CD14-positive monocyte (primary cell): Measurements from ENCODE around the gene JMJD1C. TPM values are rescaled to one million over a fixed set of nuclear protein-coding genes. Genes with fewer than 3 reads are reported as not detected.

Source experiments
- DNase-seq, 3 donors: peaks; one replicate each; pipeline ENCODE4 v3.0.0-alpha.2; 2011 to 2022
- H2AFZ ChIP-seq: 2 replicates; pipeline ENCODE4 v1.6.0; 2012; ENCODE audit warnings: mild to moderate bottlenecking, low read depth, low read length, inconsistent platforms; ENCODE audit not compliant: insufficient read depth, poor library complexity, severe bottlenecking
- H3K27ac ChIP-seq, 2 donors: 1 replicate in 1 of 2; 2 replicates in 1 of 2; pipeline ENCODE4 v1.5.1; 2012 to 2013; ENCODE audit warnings: low read length in 2 of 2, control low read depth in 1 of 2, inconsistent platforms in 1 of 2, low read depth in 1 of 2, mild to moderate bottlenecking in 1 of 2
- H3K27me3 ChIP-seq, 2 donors: one replicate each; pipeline versions ENCODE4 v1.6.0 to v1.6.1; 2011 to 2013; ENCODE audit warnings: low read length in 2 of 2; ENCODE audit not compliant: control insufficient read depth in 2 of 2, insufficient read depth in 2 of 2
- H3K36me3 ChIP-seq, 2 donors: replicated peaks in 1 of 2; 1 replicate in 1 of 2; 2 replicates in 1 of 2; pipeline versions ENCODE4 v1.5.1 to v1.6.1; 2012 to 2013; ENCODE audit warnings: low read length in 2 of 2, control low read depth in 1 of 2, inconsistent platforms in 1 of 2, mild to moderate bottlenecking in 1 of 2; ENCODE audit not compliant: insufficient read depth in 2 of 2, control insufficient read depth in 1 of 2
- H3K4me1 ChIP-seq, 2 donors: 1 replicate in 1 of 2; 2 replicates in 1 of 2; pipeline versions ENCODE4 v1.5.1 to v1.6.1; 2012 to 2013; ENCODE audit warnings: low read length in 2 of 2, control low read depth in 1 of 2, inconsistent platforms in 1 of 2, mild to moderate bottlenecking in 1 of 2, moderate library complexity in 1 of 2; ENCODE audit not compliant: insufficient read depth in 2 of 2, control insufficient read depth in 1 of 2
- H3K4me2 ChIP-seq: replicated peaks from 2 replicates; pipeline ENCODE3; 2012; ENCODE audit warnings: low read length, moderate library complexity, mild to moderate bottlenecking; ENCODE audit not compliant: poor library complexity, severe bottlenecking; ENCODE audit errors: extremely low read depth
- H3K4me3 ChIP-seq, 3 experiments: fragments of 200-600 bp in 1 of 3; sonication (generic) in 1 of 3; replicated peaks in 1 of 3; 1 replicate in 2 of 3; 2 replicates in 1 of 3; pipeline ENCODE4 v1.5.1; 2011 to 2013; ENCODE audit warnings: low read length in 3 of 3, mild to moderate bottlenecking in 3 of 3, control low read depth in 2 of 3, low read depth in 2 of 3, inconsistent platforms in 1 of 3, moderate library complexity in 1 of 3
- H3K79me2 ChIP-seq: 2 replicates; pipeline ENCODE4 v1.6.0; 2012; ENCODE audit warnings: mild to moderate bottlenecking, control low read depth, inconsistent platforms, low read length, moderate library complexity; ENCODE audit not compliant: insufficient read depth
- H3K9ac ChIP-seq: 2 replicates; pipeline ENCODE4 v1.6.0; 2017; ENCODE audit warnings: low read length, mild to moderate bottlenecking; ENCODE audit not compliant: insufficient read depth, poor library complexity, severe bottlenecking
- H3K9me3 ChIP-seq, 2 donors: replicated peaks in 1 of 2; 1 replicate in 1 of 2; 2 replicates in 1 of 2; pipeline versions ENCODE4 v1.5.1 to v1.6.1; 2012 to 2013; ENCODE audit warnings: low read length in 2 of 2, control low read depth in 1 of 2; ENCODE audit not compliant: control insufficient read depth in 1 of 2, insufficient read depth in 1 of 2
- H4K20me1 ChIP-seq: 2 replicates; pipeline ENCODE4 v1.6.0; 2012; ENCODE audit warnings: mild to moderate bottlenecking, low read length, control low read depth, moderate library complexity; ENCODE audit not compliant: insufficient read depth
- H3K27ac Mint-ChIP-seq, 7 donors: one replicate each; pipeline ENCODE4 v1.8.0; 2020; ENCODE audit warnings: mild to moderate bottlenecking in 7 of 7, mixed read lengths in 7 of 7, moderate library complexity in 6 of 7, inconsistent platforms in 2 of 7
- H3K27me3 Mint-ChIP-seq, 3 donors: one replicate each; pipeline ENCODE4 v1.8.0; 2021 to 2022; ENCODE audit warnings: low read depth in 3 of 3, mild to moderate bottlenecking in 3 of 3, mixed read lengths in 3 of 3, moderate library complexity in 3 of 3, inconsistent platforms in 1 of 3
- H3K36me3 Mint-ChIP-seq, 2 donors: one replicate each; pipeline ENCODE4 v1.8.0; 2020; ENCODE audit warnings: mixed read lengths in 2 of 2, inconsistent platforms in 1 of 2, mild to moderate bottlenecking in 1 of 2
- H3K4me1 Mint-ChIP-seq: one replicate; pipeline ENCODE4 v1.8.0; 2020; ENCODE audit warnings: mild to moderate bottlenecking, mixed read lengths
- H3K4me3 Mint-ChIP-seq, 2 donors: one replicate each; pipeline ENCODE4 v1.8.0; 2020; ENCODE audit warnings: mild to moderate bottlenecking in 2 of 2, mixed read lengths in 2 of 2, moderate library complexity in 1 of 2
- H3K9me3 Mint-ChIP-seq, 7 donors: one replicate each; pipeline ENCODE4 v1.8.0; 2020 to 2022; ENCODE audit warnings: mixed read lengths in 7 of 7, mild to moderate bottlenecking in 6 of 7, moderate library complexity in 6 of 7, inconsistent platforms in 2 of 7
- CTCF ChIP-seq: fragments of 200-600 bp; IDR thresholded peaks from one replicate; pipeline ENCODE4 v1.8.0; 2022; ENCODE audit warnings: antibody characterized with exemption, mild to moderate bottlenecking
- WGBS: methylation state at CpG from one replicate; pipeline ENCODE4 v1.1.5; 2013; ENCODE audit warnings: missing lambda C conversion rate; ENCODE audit not compliant: insufficient coverage; 5-methylcytosine and 5-hydroxymethylcytosine counted together
- intact Hi-C, 2 donors: fragments of 100-400 bp; cut with micrococcal nuclease; formaldehyde crosslinking; loops; one replicate each; pipeline versions ENCODE4 v1.15.0 to v1.15.1; 2023
- polyA plus RNA-seq, 3 donors: library from polyadenylated mRNA; depleted of rRNA in 1 of 3; unstranded in 2 of 3; stranded (reverse) in 1 of 3; fragments of 300-500 nt in 2 of 3; fragments of >200 nt in 1 of 3; fragmentation: Illumina TruSeq in 2 of 3; gene quantifications; 1 replicate in 2 of 3; 2 replicates in 1 of 3; pipeline ENCODE4 v1.2.3, GENCODE V29; 2012 to 2021

Gene JMJD1C
- polyA plus RNA-seq, 3 donors: 27.8 to 84.8 (median 46.5) TPM

DNA sequence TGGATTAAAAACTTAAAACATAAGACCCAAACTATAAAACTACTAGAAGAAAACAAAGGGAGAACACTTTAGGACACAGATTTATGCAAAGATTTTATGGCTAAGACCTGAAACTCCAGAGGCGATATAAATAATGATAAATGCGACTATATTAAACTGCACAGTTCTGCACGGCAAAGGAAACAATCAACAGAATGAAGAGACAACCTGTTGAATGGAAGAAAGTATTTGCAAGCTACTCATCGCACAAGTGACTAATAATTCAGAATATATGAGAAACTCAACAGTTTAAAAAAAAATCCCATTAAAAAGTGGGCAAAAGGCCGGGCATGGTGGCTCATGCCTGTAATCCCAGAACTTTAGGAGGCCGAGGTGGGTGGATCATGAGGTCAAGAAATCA, 73.6 kb downstream of the JMJD1C start:
- intact Hi-C loops: no loop called here
- Histone ChIP-seq H3K36me3 (no peaks in the 10 kb centered on the region), H3K9me3 (no peaks in the 10 kb centered on the region), H3K4me3 (peak overlapping the region in 1 of 3 experiments; percentile 46), H3K9ac (peak overlapping the region; percentile 12), H4K20me1 (peaks cover 6% of the 10 kb centered on the region), H3K27ac (peak overlapping the region in 1 of 2 donors; percentile 61), H3K4me1 (peaks cover 22 to 39% of the 10 kb centered on the region in 2 donors), H3K27me3 (peaks cover 0 to under 1% of the 10 kb centered on the region in 2 donors), H2AFZ (no peak overlapping the region), H3K79me2 (peaks cover 54% of the 10 kb centered on the region), H3K4me2 (peak overlapping the region; percentile 50)
- Mint-ChIP-seq H3K27ac (peak overlapping the region; percentile 4 to 84 (median 71)), H3K9me3 (peaks cover 6 to 13% (median 10%) of the 10 kb centered on the region in 7 donors), H3K4me1 (peaks cover 62% of the 10 kb centered on the region), H3K36me3 (peaks cover 14 to 16% of the 10 kb centered on the region in 2 donors), H3K27me3 (peaks cover 0 to 9% (median 4%) of the 10 kb centered on the region in 3 donors), H3K4me3 (peak overlapping the region in 1 of 2 donors; percentile 71)
- 95% methylated on average over 4 of the region's 6 CpGs for WGBS
- no peak for TF ChIP-seq CTCF
- no peak for DNase-seq

DNA sequence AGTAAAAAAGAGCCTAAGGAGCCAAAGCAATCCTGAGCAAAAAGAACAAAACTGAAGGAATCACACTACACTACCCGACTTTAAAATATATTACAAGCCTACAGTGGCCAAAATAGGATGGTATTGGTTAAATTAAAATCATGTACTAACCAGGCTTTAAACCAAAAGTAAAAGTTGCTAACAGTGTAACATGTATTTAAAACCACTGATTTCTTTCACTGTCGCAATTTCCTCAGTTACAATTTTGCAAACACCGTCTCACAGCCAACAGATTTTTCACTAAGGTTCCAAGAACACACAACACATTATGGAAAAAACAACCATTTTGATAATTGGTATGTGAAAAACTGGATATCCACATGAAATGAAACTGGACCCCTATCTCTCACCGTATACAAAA, 74.0 kb downstream of the JMJD1C start:
- Histone ChIP-seq H3K79me2 (peaks cover 58% of the 10 kb centered on the region), H3K27ac (peak overlapping the region in 1 of 2 donors; percentile 61), H3K36me3 (no peaks in the 10 kb centered on the region), H3K4me1 (peaks cover 22 to 39% of the 10 kb centered on the region in 2 donors), H3K4me2 (peak overlapping the region; percentile 50), H3K4me3 (peak overlapping the region in 2 of 3 experiments; percentile 41 to 46), H3K9me3 (no peaks in the 10 kb centered on the region), H2AFZ (no peak overlapping the region), H4K20me1 (peaks cover 10% of the 10 kb centered on the region), H3K27me3 (peaks cover 0 to 5% of the 10 kb centered on the region in 2 donors), H3K9ac (peak overlapping the region; percentile 12)
- Mint-ChIP-seq H3K4me3 (peak overlapping the region; percentile 35 to 71), H3K27ac (peak overlapping the region; percentile 57 to 84 (median 71)), H3K36me3 (peaks cover 16 to 18% of the 10 kb centered on the region in 2 donors), H3K27me3 (peaks cover 2 to 12% (median 6%) of the 10 kb centered on the region in 3 donors), H3K4me1 (peaks cover 64% of the 10 kb centered on the region), H3K9me3 (peaks cover 6 to 13% (median 10%) of the 10 kb centered on the region in 7 donors)
- WGBS: no CpG with 5 or more reads among the region's 4 CpGs
- DNase-seq: peak; percentile 8 to 44 (median 9)
- intact Hi-C loops: no loop called here
- no peak for TF ChIP-seq CTCF
